ENCODE data around the gene NAGA.

GRCh38 chr22:42068291-42068690, 2.3 kb downstream of the NAGA start:
- TF ChIP-seq TAF1 (IDR thresholded peaks at IDR 0.05; ENCODE audit: borderline replicate concordance, insufficient read depth, low read length) (no peak), POLR2AphosphoS5 (IDR thresholded peaks at IDR 0.05; ENCODE audit: low read depth, low read length) (no peak)
- TF ChIP-seq, protein P1, sequence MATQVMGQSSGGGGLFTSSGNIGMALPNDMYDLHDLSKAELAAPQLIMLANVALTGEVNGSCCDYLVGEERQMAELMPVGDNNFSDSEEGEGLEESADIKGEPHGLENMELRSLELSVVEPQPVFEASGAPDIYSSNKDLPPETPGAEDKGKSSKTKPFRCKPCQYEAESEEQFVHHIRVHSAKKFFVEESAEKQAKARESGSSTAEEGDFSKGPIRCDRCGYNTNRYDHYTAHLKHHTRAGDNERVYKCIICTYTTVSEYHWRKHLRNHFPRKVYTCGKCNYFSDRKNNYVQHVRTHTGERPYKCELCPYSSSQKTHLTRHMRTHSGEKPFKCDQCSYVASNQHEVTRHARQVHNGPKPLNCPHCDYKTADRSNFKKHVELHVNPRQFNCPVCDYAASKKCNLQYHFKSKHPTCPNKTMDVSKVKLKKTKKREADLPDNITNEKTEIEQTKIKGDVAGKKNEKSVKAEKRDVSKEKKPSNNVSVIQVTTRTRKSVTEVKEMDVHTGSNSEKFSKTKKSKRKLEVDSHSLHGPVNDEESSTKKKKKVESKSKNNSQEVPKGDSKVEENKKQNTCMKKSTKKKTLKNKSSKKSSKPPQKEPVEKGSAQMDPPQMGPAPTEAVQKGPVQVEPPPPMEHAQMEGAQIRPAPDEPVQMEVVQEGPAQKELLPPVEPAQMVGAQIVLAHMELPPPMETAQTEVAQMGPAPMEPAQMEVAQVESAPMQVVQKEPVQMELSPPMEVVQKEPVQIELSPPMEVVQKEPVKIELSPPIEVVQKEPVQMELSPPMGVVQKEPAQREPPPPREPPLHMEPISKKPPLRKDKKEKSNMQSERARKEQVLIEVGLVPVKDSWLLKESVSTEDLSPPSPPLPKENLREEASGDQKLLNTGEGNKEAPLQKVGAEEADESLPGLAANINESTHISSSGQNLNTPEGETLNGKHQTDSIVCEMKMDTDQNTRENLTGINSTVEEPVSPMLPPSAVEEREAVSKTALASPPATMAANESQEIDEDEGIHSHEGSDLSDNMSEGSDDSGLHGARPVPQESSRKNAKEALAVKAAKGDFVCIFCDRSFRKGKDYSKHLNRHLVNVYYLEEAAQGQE (IDR thresholded peaks at IDR 0.05; ENCODE audit: insufficient read depth in 1 of 2, low read depth in 2 of 2, low read length in 2 of 2), result no peak

Data from PFSK-1 (cell line).